Vagina (tissue), 2 donors: ENCODE data around the gene AGO3.

Source experiments
- POLR2A ChIP-seq, 2 donors: fragments of 450-650 bp; IDR thresholded peaks; one replicate each; pipeline ENCODE4 v1.6.1; 2017; ENCODE audit warnings: antibody characterized with exemption in 2 of 2, mild to moderate bottlenecking in 2 of 2, moderate library complexity in 2 of 2
- POLR2AphosphoS5 ChIP-seq, 2 donors: sonication (generic); formaldehyde crosslinking; IDR thresholded peaks; one replicate each; pipeline ENCODE4 v1.9.0; 2017; ENCODE audit warnings: antibody characterized with exemption in 2 of 2, mild to moderate bottlenecking in 2 of 2, low read depth in 1 of 2; ENCODE audit not compliant: insufficient read depth in 1 of 2
- TF ChIP-seq, protein P1 (sequence below), 3 experiments: fragments of 450-650 bp in 2 of 3; fragments of 200-600 bp in 1 of 3; sonication (generic) in 1 of 3; IDR thresholded peaks; one replicate each; pipeline ENCODE4 v1.5.1; 2017 to 2019; ENCODE audit warnings: antibody characterized with exemption in 3 of 3, mild to moderate bottlenecking in 2 of 3, moderate library complexity in 2 of 3

GRCh38 chr1:36014722-36015220 lies 83.9 kb downstream of the AGO3 start:
- TF ChIP-seq POLR2A (IDR thresholded peaks at IDR 0.05) (no peak), POLR2AphosphoS5 (IDR thresholded peaks at IDR 0.05; ENCODE audit: insufficient read depth in 1 of 2, low read depth in 1 of 2) (no peak)
- TF ChIP-seq, protein P1, sequence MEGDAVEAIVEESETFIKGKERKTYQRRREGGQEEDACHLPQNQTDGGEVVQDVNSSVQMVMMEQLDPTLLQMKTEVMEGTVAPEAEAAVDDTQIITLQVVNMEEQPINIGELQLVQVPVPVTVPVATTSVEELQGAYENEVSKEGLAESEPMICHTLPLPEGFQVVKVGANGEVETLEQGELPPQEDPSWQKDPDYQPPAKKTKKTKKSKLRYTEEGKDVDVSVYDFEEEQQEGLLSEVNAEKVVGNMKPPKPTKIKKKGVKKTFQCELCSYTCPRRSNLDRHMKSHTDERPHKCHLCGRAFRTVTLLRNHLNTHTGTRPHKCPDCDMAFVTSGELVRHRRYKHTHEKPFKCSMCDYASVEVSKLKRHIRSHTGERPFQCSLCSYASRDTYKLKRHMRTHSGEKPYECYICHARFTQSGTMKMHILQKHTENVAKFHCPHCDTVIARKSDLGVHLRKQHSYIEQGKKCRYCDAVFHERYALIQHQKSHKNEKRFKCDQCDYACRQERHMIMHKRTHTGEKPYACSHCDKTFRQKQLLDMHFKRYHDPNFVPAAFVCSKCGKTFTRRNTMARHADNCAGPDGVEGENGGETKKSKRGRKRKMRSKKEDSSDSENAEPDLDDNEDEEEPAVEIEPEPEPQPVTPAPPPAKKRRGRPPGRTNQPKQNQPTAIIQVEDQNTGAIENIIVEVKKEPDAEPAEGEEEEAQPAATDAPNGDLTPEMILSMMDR (IDR thresholded peaks at IDR 0.05): no peak
